GM18526 (cell line): ENCODE results near the gene ARID5B.
A peak's percentile ranks its signal among the peaks of the same experiment; 100 is the strongest.

Experiments used
- POLR2A ChIP-seq: IDR thresholded peaks from 3 replicates; pipeline ENCODE4 v1.6.1; 2011; ENCODE audit not compliant: insufficient read length; ENCODE audit errors: extremely low read depth

Gene ARID5B

GRCh38 chr10:62048470-62048869, 147.0 kb downstream of the ARID5B start:
- TF ChIP-seq POLR2A: no peak

- TF ChIP-seq POLR2A: peak; percentile 35
These were observed 147.6 kb downstream of the ARID5B start for GRCh38 chr10:62048919-62049623.

GRCh38 chr10:62049624-62050345, 148.3 kb downstream of the ARID5B start:
- no peak for TF ChIP-seq POLR2A

GRCh38 chr10:62050346-62050892, 148.9 kb downstream of the ARID5B start:
- no peak for TF ChIP-seq POLR2A

- no peak for TF ChIP-seq POLR2A
These were observed 149.5 kb downstream of the ARID5B start for GRCh38 chr10:62050893-62051433.

- no peak for TF ChIP-seq POLR2A
These were observed 150.8 kb downstream of the ARID5B start for GRCh38 chr10:62052276-62052675.

GRCh38 chr10:62053860-62054259, 152.4 kb downstream of the ARID5B start:
- TF ChIP-seq POLR2A: no peak

GRCh38 chr10:62054408-62054807, 152.9 kb downstream of the ARID5B start:
- TF ChIP-seq POLR2A: no peak

- no peak for TF ChIP-seq POLR2A
These were observed 153.3 kb downstream of the ARID5B start for GRCh38 chr10:62054830-62055229.

- TF ChIP-seq POLR2A: no peak
These were observed 154.7 kb downstream of the ARID5B start for GRCh38 chr10:62056219-62056618.

GRCh38 chr10:62056698-62057097, 155.2 kb downstream of the ARID5B start:
- TF ChIP-seq POLR2A: no peak

GRCh38 chr10:62057359-62057758, 155.9 kb downstream of the ARID5B start:
- no peak for TF ChIP-seq POLR2A

- TF ChIP-seq POLR2A: no peak
These were observed 156.4 kb downstream of the ARID5B start for GRCh38 chr10:62057850-62058249.

- TF ChIP-seq POLR2A: no peak
These were observed 157.0 kb downstream of the ARID5B start for GRCh38 chr10:62058476-62058875.

GRCh38 chr10:62058896-62059216, 157.4 kb downstream of the ARID5B start:
- TF ChIP-seq POLR2A: no peak

- TF ChIP-seq POLR2A: no peak
These were observed 157.9 kb downstream of the ARID5B start for GRCh38 chr10:62059217-62059920.

GRCh38 chr10:62062028-62062427, 160.5 kb downstream of the ARID5B start:
- TF ChIP-seq POLR2A: no peak
